ENCODE results near the gene PCDHGB6.
A peak's percentile ranks its signal among the peaks of the same experiment; 100 is the strongest.
"Not testable (repeated sequence)": the region's sequence is repeated elsewhere in the genome, so short reads cannot be mapped to it uniquely, and the experiment has no call there.

Gene PCDHGB6

GRCh38 chr5:141371572-141372475 is 36.0 kb upstream of the PCDHGB6 start:
- DNase-seq (ENCODE audit: low read depth, low spot score), result no peak
- H3K27ac ChIP-seq, result no peak overlapping the region
- no peak overlapping the region for H3K9ac ChIP-seq (ENCODE audit: insufficient read length)
- no peak for TF ChIP-seq FOXP2 (optimal IDR thresholded peaks at IDR 0.05; ENCODE audit: control extremely low read depth, extremely low read length, insufficient read depth)
- TF ChIP-seq POLR2AphosphoS5 (IDR thresholded peaks at IDR 0.05; ENCODE audit: borderline replicate concordance, low read depth, low read length), result no peak
- TF ChIP-seq EZH2 (IDR thresholded peaks at IDR 0.05), result no peak
- H3K4me3 ChIP-seq, result no peak overlapping the region
- H3K36me3 ChIP-seq (ENCODE audit: insufficient read depth, low read length), result no peaks in the 10 kb centered on the region
- H3K9me3 ChIP-seq (ENCODE audit: low read depth, low read length), result no peaks in the 10 kb centered on the region

GRCh38 chr5:141373673-141374317 is 34.0 kb upstream of the PCDHGB6 start, which contains the start of gene PCDHGA6:
TSS of gene PCDHGA6 (plus strand) at chr5:141373891. CDS start at chr5:141374084, 193 bp downstream.
- DNase-seq (ENCODE audit: low read depth, low spot score), result no peak
- Histone ChIP-seq H3K9ac (ENCODE audit: insufficient read length) (no peak within 1 kb of the TSS), H3K4me3 (no peak within 1 kb of the TSS), H3K9me3 (ENCODE audit: low read depth, low read length) (no peaks in the 10 kb centered on the region), H3K27ac (no peak within 1 kb of the TSS), H3K36me3 (ENCODE audit: insufficient read depth, low read length) (no peaks in the 10 kb centered on the region)
- TF ChIP-seq POLR2AphosphoS5 (IDR thresholded peaks at IDR 0.05; ENCODE audit: borderline replicate concordance, low read depth, low read length) (no peak), FOXP2 (optimal IDR thresholded peaks at IDR 0.05; ENCODE audit: control extremely low read depth, extremely low read length, insufficient read depth) (no peak), EZH2 (IDR thresholded peaks at IDR 0.05) (no peak)

GRCh38 chr5:141374627-141375026 is 33.2 kb upstream of the PCDHGB6 start:
- no peak overlapping the region for H3K9ac ChIP-seq (ENCODE audit: insufficient read length)
- no peak overlapping the region for H3K27ac ChIP-seq
- DNase-seq (ENCODE audit: low read depth, low spot score), result no peak
- H3K4me3 ChIP-seq, result no peak overlapping the region
- TF ChIP-seq EZH2 (IDR thresholded peaks at IDR 0.05), result no peak
- TF ChIP-seq POLR2AphosphoS5 (IDR thresholded peaks at IDR 0.05; ENCODE audit: borderline replicate concordance, low read depth, low read length), result no peak
- no peak for TF ChIP-seq FOXP2 (optimal IDR thresholded peaks at IDR 0.05; ENCODE audit: control extremely low read depth, extremely low read length, insufficient read depth)
- no peaks in the 10 kb centered on the region for H3K9me3 ChIP-seq (ENCODE audit: low read depth, low read length)
- H3K36me3 ChIP-seq (ENCODE audit: insufficient read depth, low read length), result no peaks in the 10 kb centered on the region

GRCh38 chr5:141375444-141376155 is 32.2 kb upstream of the PCDHGB6 start:
- not testable (repeated sequence) for H3K27ac ChIP-seq; H3K36me3 ChIP-seq (ENCODE audit: insufficient read depth, low read length); DNase-seq (ENCODE audit: low read depth, low spot score); H3K9me3 ChIP-seq (ENCODE audit: low read depth, low read length); H3K9ac ChIP-seq (ENCODE audit: insufficient read length); H3K4me3 ChIP-seq

GRCh38 chr5:141382469-141383294 is 25.1 kb upstream of the PCDHGB6 start, which contains the start of gene PCDHGA7:
TSS of gene PCDHGA7 (plus strand) at chr5:141382742. CDS start at chr5:141382900, 158 bp downstream.
- H3K27ac ChIP-seq, result no peak within 1 kb of the TSS
- H3K9me3 ChIP-seq (ENCODE audit: low read depth, low read length), result no peaks in the 10 kb centered on the region
- H3K9ac ChIP-seq (ENCODE audit: insufficient read length), result peak within 1 kb of the TSS; percentile 68
- no peaks in the 10 kb centered on the region for H3K36me3 ChIP-seq (ENCODE audit: insufficient read depth, low read length)
- TF ChIP-seq FOXP2 (optimal IDR thresholded peaks at IDR 0.05; ENCODE audit: control extremely low read depth, extremely low read length, insufficient read depth) (no peak), POLR2AphosphoS5 (IDR thresholded peaks at IDR 0.05; ENCODE audit: borderline replicate concordance, low read depth, low read length) (no peak), EZH2 (IDR thresholded peaks at IDR 0.05) (no peak)
- peak within 1 kb of the TSS; percentile 76 for H3K4me3 ChIP-seq
- no peak for DNase-seq (ENCODE audit: low read depth, low spot score)

- no peak for DNase-seq (ENCODE audit: low read depth, low spot score)
- TF ChIP-seq FOXP2 (optimal IDR thresholded peaks at IDR 0.05; ENCODE audit: control extremely low read depth, extremely low read length, insufficient read depth), result no peak
- TF ChIP-seq EZH2 (IDR thresholded peaks at IDR 0.05), result no peak
- TF ChIP-seq POLR2AphosphoS5 (IDR thresholded peaks at IDR 0.05; ENCODE audit: borderline replicate concordance, low read depth, low read length), result no peak
- H3K27ac ChIP-seq, result no peak overlapping the region
- H3K36me3 ChIP-seq (ENCODE audit: insufficient read depth, low read length), result no peaks in the 10 kb centered on the region
- H3K4me3 ChIP-seq, result peak overlapping the region; percentile 76
- no peak overlapping the region for H3K9ac ChIP-seq (ENCODE audit: insufficient read length)
- no peaks in the 10 kb centered on the region for H3K9me3 ChIP-seq (ENCODE audit: low read depth, low read length)
Observed at GRCh38 chr5:141383345-141383744, 24.5 kb upstream of the PCDHGB6 start.

- no peaks in the 10 kb centered on the region for H3K9me3 ChIP-seq (ENCODE audit: low read depth, low read length)
- TF ChIP-seq POLR2AphosphoS5 (IDR thresholded peaks at IDR 0.05; ENCODE audit: borderline replicate concordance, low read depth, low read length) (no peak), FOXP2 (optimal IDR thresholded peaks at IDR 0.05; ENCODE audit: control extremely low read depth, extremely low read length, insufficient read depth) (no peak), EZH2 (IDR thresholded peaks at IDR 0.05) (no peak)
- no peak overlapping the region for H3K9ac ChIP-seq (ENCODE audit: insufficient read length)
- H3K36me3 ChIP-seq (ENCODE audit: insufficient read depth, low read length), result no peaks in the 10 kb centered on the region
- H3K27ac ChIP-seq, result no peak overlapping the region
- no peak for DNase-seq (ENCODE audit: low read depth, low spot score)
- H3K4me3 ChIP-seq, result no peak overlapping the region
Observed at GRCh38 chr5:141384471-141385267, 23.2 kb upstream of the PCDHGB6 start.

GRCh38 chr5:141387557-141388311 is 20.1 kb upstream of the PCDHGB6 start, which contains the start of gene PCDHGB4:
TSS of gene PCDHGB4 (plus strand) at chr5:141387698. CDS start at chr5:141387885, 187 bp downstream.
- H3K36me3 ChIP-seq (ENCODE audit: insufficient read depth, low read length); H3K9me3 ChIP-seq (ENCODE audit: low read depth, low read length); H3K27ac ChIP-seq; H3K9ac ChIP-seq (ENCODE audit: insufficient read length); H3K4me3 ChIP-seq; DNase-seq (ENCODE audit: low read depth, low spot score): not testable (repeated sequence)
